ENCODE measurements around the gene ZSCAN9.

The ZSCAN9 gene

DNA sequence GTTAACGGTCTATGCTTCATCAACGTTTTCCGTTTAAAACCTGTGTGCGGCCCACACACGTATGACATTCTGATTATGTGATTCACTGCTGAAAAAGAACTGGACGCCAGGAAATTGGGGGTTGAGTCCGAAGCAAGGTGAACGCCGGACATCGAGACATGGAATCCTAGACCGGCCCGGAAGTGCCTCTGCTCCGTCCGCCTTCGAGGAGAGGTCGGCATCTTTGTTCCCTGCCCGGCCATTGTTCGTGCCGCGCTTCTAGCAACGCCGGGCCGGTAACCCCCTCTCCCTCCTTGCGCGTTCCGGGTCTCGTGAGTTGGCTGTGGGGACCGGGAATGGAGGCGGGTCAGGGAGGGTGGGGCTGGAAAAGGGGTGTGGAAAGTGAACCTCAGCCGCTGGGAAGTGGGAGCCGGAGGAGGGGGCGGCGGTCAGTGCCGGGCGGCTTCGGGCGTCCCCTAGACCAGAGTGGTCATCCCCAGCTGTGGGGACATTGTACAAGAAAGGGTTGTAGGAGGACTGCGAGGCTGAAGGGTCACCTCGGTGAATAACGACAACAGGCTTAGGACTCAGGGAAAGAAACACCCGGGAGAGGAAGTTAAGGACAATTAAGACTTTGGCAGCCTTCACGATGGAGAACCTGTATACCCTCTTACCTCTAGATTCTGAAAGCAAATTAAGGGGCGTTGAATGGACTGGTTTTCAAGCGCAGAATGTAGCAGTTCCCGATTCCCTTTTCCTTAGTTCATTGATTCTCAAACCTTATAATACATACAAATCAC lies at the start of gene ZSCAN9:
ZSCAN9 (plus strand) TSS at position 220 of the 779 bp plus-strand sequence. CDS start 1,810 bp downstream, outside the sequence.
- no peak for DNase-seq (ENCODE audit: low read depth)

GRCh38 chr6:28176373-28176772 lies 48.7 kb upstream of the ZSCAN9 start:
- DNase-seq (ENCODE audit: low read depth), result no peak

DNA sequence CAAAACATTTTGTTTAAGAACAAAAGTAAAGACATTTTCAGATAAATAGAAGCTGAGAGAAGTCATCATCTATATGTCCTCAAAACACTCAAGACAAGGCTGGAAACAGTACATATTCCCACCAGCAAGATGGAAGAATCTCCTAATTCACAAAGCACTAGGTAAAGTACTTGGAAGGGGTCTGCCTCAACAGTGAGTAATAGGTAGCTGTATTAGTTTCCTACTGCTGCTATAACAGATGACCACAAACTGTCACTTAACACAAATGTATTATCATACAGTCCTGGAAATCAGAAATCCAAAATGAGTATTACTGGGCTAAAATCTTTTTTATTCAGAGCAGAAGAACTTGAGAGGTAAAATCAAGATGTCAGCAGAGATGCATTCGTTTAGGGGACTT lies 42.8 kb upstream of the ZSCAN9 start:
- no peak for DNase-seq (ENCODE audit: low read depth)

GRCh38 chr6:28188111-28188979 lies 36.7 kb upstream of the ZSCAN9 start:
- DNase-seq (ENCODE audit: low read depth), result no peak

DNA sequence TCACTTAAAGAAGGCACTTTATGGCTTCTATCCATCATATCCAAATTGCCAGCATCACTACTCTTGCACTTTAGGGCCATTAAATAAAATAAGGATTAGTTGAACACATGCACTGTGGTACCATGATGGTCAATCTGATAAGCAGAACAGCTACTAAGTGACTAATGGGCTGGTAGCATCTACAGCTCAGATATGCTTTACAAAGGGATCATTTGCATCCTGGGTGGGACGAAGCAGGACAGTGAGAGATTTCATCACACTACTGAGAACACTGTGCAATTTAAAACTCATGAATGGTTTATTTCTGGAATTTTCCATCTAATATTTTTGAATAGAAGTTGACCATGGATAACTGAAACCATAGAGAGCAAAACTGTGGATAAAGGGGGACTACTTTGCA lies 25.1 kb upstream of the ZSCAN9 start:
- no peak for DNase-seq (ENCODE audit: low read depth)

DNA sequence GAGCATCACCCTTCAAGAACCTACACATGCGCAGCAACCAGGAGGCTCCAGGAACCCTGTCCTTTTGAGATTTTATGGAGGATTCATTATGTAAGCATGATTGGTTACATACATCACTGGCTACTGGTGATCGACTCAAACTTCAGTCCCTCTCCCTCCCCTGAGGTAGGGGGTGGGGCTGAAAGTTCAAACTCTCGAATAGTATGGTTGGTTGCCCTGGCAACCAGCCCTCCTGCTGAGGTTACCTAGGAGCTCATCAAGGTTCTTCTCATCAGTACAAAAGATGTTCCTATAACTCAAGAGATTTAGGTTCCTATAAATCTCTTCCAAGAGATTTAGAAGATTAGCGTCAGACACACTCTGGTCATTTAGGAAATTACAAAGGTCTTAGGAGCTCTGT lies 21.9 kb upstream of the ZSCAN9 start:
- DNase-seq (ENCODE audit: low read depth), result no peak

DNA sequence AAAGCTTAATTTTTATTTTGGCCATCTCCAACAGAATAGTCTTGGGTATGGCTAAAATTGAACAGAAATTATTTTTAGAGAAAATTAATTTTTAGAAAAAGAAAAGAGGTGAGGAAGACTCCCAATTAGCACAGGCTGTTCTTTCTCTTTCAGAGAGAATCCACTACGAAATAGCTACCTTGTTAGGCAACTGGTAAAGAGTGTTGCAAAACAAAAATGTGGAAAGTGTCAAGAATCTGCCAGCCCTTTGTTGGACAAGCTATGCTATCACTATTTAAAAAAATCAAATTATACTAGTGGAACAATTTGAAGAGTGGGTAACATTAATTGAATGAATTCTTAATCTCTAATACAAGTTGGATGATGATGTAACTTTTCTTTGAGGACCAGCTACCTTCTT lies 19.2 kb upstream of the ZSCAN9 start:
- no peak for DNase-seq (ENCODE audit: low read depth)

DNA sequence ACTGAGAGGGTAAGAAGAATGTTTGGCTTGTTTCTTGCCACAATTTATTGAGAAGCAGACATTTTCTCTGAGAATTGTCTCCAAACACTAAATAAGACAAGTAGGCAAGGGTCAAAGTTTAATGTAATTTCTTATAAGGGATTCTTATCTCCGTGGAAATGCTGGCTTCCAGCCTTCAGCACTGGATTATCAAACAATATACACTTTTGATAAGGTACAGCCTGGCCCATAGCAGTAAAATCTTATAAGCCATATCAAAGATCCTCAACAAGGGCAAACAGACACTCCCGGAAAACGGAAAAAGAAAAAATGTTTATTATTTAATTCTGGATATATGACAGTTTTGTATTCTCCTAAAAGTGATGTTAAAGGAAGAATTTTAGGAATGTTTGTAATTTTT lies 18.5 kb upstream of the ZSCAN9 start:
- DNase-seq (ENCODE audit: low read depth), result no peak

DNA sequence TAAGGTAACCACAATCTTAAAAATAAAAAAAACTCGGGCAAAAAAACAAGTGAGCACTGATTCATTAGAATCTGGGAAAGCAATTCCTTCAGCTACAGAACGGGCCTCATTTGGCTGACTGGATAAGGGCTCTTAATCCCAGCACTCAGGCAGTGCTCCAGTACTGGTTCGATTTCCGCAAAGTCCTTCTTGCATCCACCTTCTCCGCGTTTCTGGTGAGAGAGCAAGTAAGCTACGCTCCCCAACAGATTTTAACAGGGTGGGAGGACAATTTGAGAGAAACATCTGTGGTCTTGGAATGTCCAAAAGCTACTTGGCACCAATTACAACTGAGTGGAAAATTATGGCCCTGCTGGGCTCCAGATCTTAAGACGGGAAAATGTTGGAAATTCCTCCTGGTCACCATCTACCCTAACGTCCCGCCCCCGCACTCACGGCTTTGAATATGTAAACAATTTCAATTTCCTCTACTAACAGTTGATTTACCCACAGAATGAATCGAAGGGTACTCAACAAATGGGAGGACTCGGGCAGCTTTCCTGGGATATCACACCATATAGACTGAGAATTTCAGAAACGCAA lies 18.1 kb upstream of the ZSCAN9 start:
- no peak for DNase-seq (ENCODE audit: low read depth)

DNA sequence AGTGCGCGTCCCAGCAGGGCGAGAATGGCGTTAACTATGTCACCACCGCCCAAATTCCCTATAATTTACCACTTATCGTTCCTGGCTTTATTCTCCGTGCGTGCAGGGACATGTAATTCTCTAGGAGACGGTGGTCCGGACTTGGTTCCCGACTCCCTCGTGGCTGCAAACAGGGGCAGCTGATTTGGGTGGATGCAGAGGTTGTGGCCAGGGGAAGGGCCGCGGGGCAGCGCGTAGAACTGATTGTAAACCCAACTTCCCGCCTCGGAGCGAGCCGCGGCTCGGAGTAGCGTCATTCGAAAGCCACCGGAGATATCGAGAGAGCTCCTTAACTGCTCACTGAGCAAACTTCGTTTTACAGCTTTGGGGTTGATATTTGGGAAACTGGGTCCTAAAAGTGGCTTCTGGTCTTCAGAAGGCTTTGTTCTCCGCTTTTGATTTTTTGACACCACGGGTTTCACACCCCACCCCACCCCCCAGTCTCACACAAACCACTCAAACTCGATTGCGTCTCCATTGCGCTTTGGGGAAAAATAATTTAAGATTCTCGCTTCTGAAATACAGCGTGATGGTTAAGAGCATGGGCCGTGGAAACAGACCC lies 17.5 kb upstream of the ZSCAN9 start:
- no peak for DNase-seq (ENCODE audit: low read depth)

- no peak for DNase-seq (ENCODE audit: low read depth)
These were observed 16.9 kb upstream of the ZSCAN9 start for GRCh38 chr6:28208111-28208659.

- DNase-seq (ENCODE audit: low read depth), result no peak
These were observed 15.1 kb upstream of the ZSCAN9 start for GRCh38 chr6:28209753-28210535.

- no peak for DNase-seq (ENCODE audit: low read depth)
These were observed 13.1 kb upstream of the ZSCAN9 start for GRCh38 chr6:28211840-28212509.

GRCh38 chr6:28212510-28213212 lies 12.4 kb upstream of the ZSCAN9 start:
- DNase-seq (ENCODE audit: low read depth), result no peak

GRCh38 chr6:28213213-28213523 lies 11.9 kb upstream of the ZSCAN9 start:
- no peak for DNase-seq (ENCODE audit: low read depth)

GRCh38 chr6:28215425-28215824 lies 9.7 kb upstream of the ZSCAN9 start:
- DNase-seq (ENCODE audit: low read depth), result no peak

GRCh38 chr6:28217890-28218289 lies 7.2 kb upstream of the ZSCAN9 start:
- no peak for DNase-seq (ENCODE audit: low read depth)

GRCh38 chr6:28218312-28219248 lies 6.5 kb upstream of the ZSCAN9 start:
- DNase-seq (ENCODE audit: low read depth), result no peak

Measured in T-helper 22 cell (primary cell).